OCI-LY1 (cell line): Measurements from ENCODE around the gene RGS16.

Source experiments
- H2AFZ ChIP-seq: fragments of 200-600 bp; sonication (generic), shearing (Covaris generic); 2 replicates; pipeline ENCODE4 v1.6.0; 2014; ENCODE audit warnings: antibody characterized with exemption, mild to moderate bottlenecking, low read length
- H3F3A ChIP-seq: fragments of 200-600 bp; sonication (generic), shearing (Covaris generic); 2 replicates; pipeline ENCODE4 v1.6.0; 2014; ENCODE audit warnings: mild to moderate bottlenecking, antibody characterized with exemption, low read length, moderate library complexity; ENCODE audit not compliant: insufficient read depth
- H3K27ac ChIP-seq: fragments of 200-600 bp; sonication (generic); 2 replicates; pipeline ENCODE4 v1.5.1; 2014; ENCODE audit warnings: low read length, mixed run types, mild to moderate bottlenecking, low read depth; ENCODE audit not compliant: poor library complexity, severe bottlenecking
- H3K27me3 ChIP-seq: fragments of 200-600 bp; sonication (generic); 2 replicates; pipeline ENCODE4 v1.6.0; 2014; ENCODE audit warnings: antibody characterized with exemption, mild to moderate bottlenecking, low read length, moderate library complexity; ENCODE audit not compliant: insufficient read depth
- H3K36me3 ChIP-seq: fragments of 200-600 bp; sonication (generic); 2 replicates; pipeline ENCODE4 v1.6.1; 2014; ENCODE audit warnings: mild to moderate bottlenecking, antibody characterized with exemption, low read length, moderate library complexity, mixed read lengths; ENCODE audit not compliant: insufficient read depth
- H3K4me1 ChIP-seq: fragments of 200-600 bp; sonication (generic); 2 replicates; pipeline ENCODE4 v1.5.1; 2014; ENCODE audit warnings: mild to moderate bottlenecking, low read length, moderate library complexity; ENCODE audit not compliant: insufficient read depth, severe bottlenecking
- H3K4me2 ChIP-seq: fragments of 200-600 bp; sonication (generic), shearing (Covaris generic); 2 replicates; pipeline ENCODE4 v1.6.1; 2014; ENCODE audit warnings: low read length
- H3K4me3 ChIP-seq: fragments of 200-600 bp; sonication (generic); 2 replicates; pipeline ENCODE4 v1.5.1; 2014; ENCODE audit warnings: low read length, low read depth, mild to moderate bottlenecking, mixed read lengths; ENCODE audit not compliant: poor library complexity, severe bottlenecking
- H3K79me2 ChIP-seq: fragments of 200-600 bp; shearing (Covaris generic); 2 replicates; pipeline ENCODE4 v1.6.1; 2016; ENCODE audit warnings: mixed run types, low read length, mixed read lengths; ENCODE audit not compliant: insufficient read depth
- H3K9ac ChIP-seq: fragments of 200-600 bp; sonication (generic), shearing (Covaris generic); 2 replicates; pipeline ENCODE4 v1.6.1; 2014; ENCODE audit warnings: mild to moderate bottlenecking, low read length, mixed read lengths
- H3K9me2 ChIP-seq: fragments of 200-600 bp; sonication (generic), shearing (Covaris generic); 2 replicates; pipeline ENCODE4 v1.6.1; 2014; ENCODE audit warnings: low read depth, mild to moderate bottlenecking, low read length, mixed read lengths
- H3K9me3 ChIP-seq: fragments of 200-600 bp; shearing (Covaris generic); 2 replicates; pipeline ENCODE4 v1.6.1; 2014; ENCODE audit warnings: low read length, mixed read lengths
- H4K20me1 ChIP-seq: fragments of 200-600 bp; sonication (generic), shearing (Covaris generic); 2 replicates; pipeline ENCODE4 v1.6.0; 2016; ENCODE audit warnings: mild to moderate bottlenecking, low read length; ENCODE audit not compliant: insufficient read depth
- EZH2 ChIP-seq: fragments of 200-600 bp; sonication (generic), shearing (Covaris generic); IDR thresholded peaks from 2 replicates; pipeline ENCODE4 v1.8.0; 2017; ENCODE audit warnings: borderline replicate concordance, mixed run types, mild to moderate bottlenecking, antibody characterized with exemption, low read length, moderate library complexity, mixed read lengths
- TF ChIP-seq, protein P1 (sequence below): fragments of 200-600 bp; sonication (generic), shearing (Covaris generic); IDR thresholded peaks from 2 replicates; pipeline ENCODE4 v1.5.1; 2017; ENCODE audit warnings: mild to moderate bottlenecking, antibody characterized with exemption, low read length, moderate library complexity, mixed read lengths

Gene RGS16

GRCh38 chr1:182642461-182642860 lies 38.3 kb upstream of the RGS16 start:
- no peaks in the 10 kb centered on the region for H3F3A ChIP-seq
- H3K4me2 ChIP-seq = no peak overlapping the region
- no peak overlapping the region for H3K4me3 ChIP-seq
- no peaks in the 10 kb centered on the region for H3K9me2 ChIP-seq
- H3K27ac ChIP-seq = no peak overlapping the region
- no peaks in the 10 kb centered on the region for H3K79me2 ChIP-seq
- no peaks in the 10 kb centered on the region for H4K20me1 ChIP-seq
- TF ChIP-seq EZH2 = no peak
- TF ChIP-seq, protein P1, sequence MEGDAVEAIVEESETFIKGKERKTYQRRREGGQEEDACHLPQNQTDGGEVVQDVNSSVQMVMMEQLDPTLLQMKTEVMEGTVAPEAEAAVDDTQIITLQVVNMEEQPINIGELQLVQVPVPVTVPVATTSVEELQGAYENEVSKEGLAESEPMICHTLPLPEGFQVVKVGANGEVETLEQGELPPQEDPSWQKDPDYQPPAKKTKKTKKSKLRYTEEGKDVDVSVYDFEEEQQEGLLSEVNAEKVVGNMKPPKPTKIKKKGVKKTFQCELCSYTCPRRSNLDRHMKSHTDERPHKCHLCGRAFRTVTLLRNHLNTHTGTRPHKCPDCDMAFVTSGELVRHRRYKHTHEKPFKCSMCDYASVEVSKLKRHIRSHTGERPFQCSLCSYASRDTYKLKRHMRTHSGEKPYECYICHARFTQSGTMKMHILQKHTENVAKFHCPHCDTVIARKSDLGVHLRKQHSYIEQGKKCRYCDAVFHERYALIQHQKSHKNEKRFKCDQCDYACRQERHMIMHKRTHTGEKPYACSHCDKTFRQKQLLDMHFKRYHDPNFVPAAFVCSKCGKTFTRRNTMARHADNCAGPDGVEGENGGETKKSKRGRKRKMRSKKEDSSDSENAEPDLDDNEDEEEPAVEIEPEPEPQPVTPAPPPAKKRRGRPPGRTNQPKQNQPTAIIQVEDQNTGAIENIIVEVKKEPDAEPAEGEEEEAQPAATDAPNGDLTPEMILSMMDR = no peak
- H3K27me3 ChIP-seq = no peaks in the 10 kb centered on the region
- no peaks in the 10 kb centered on the region for H3K9me3 ChIP-seq
- no peaks in the 10 kb centered on the region for H3K36me3 ChIP-seq
- H3K9ac ChIP-seq = no peak overlapping the region
- H3K4me1 ChIP-seq = peaks cover 9% of the 10 kb centered on the region
- no peak overlapping the region for H2AFZ ChIP-seq

GRCh38 chr1:182641561-182641960 lies 37.4 kb upstream of the RGS16 start:
- Histone ChIP-seq H3K4me3 (no peak overlapping the region), H2AFZ (no peak overlapping the region), H3K9me3 (no peaks in the 10 kb centered on the region), H3K4me1 (peaks cover 9% of the 10 kb centered on the region), H3K79me2 (no peaks in the 10 kb centered on the region), H4K20me1 (no peaks in the 10 kb centered on the region), H3K27ac (no peak overlapping the region), H3F3A (no peaks in the 10 kb centered on the region), H3K27me3 (no peaks in the 10 kb centered on the region), H3K9me2 (no peaks in the 10 kb centered on the region), H3K4me2 (no peak overlapping the region), H3K9ac (no peak overlapping the region), H3K36me3 (no peaks in the 10 kb centered on the region)
- TF ChIP-seq EZH2 = no peak
- TF ChIP-seq, protein P1 = no peak

GRCh38 chr1:182639330-182639729 lies 35.1 kb upstream of the RGS16 start:
- no peak overlapping the region for H2AFZ ChIP-seq
- no peak overlapping the region for H3K9ac ChIP-seq
- H3K36me3 ChIP-seq = no peaks in the 10 kb centered on the region
- H3K9me2 ChIP-seq = no peaks in the 10 kb centered on the region
- H3K4me3 ChIP-seq = no peak overlapping the region
- H4K20me1 ChIP-seq = no peaks in the 10 kb centered on the region
- no peak overlapping the region for H3K27ac ChIP-seq
- no peaks in the 10 kb centered on the region for H3K79me2 ChIP-seq
- no peak for TF ChIP-seq EZH2
- TF ChIP-seq, protein P1 = no peak
- H3K27me3 ChIP-seq = no peaks in the 10 kb centered on the region
- no peaks in the 10 kb centered on the region for H3F3A ChIP-seq
- peaks cover 18% of the 10 kb centered on the region for H3K4me1 ChIP-seq
- no peaks in the 10 kb centered on the region for H3K9me3 ChIP-seq
- H3K4me2 ChIP-seq = no peak overlapping the region
